IMR-90 (cell line): ENCODE measurements around the gene MLST8.

Source experiments
- CTCF ChIP-seq: conservative IDR thresholded peaks from 2 replicates; pipeline ENCODE4 v1.5.1; 2012; ENCODE audit warnings: mild to moderate bottlenecking, low read depth, low read length, improper control_type of control experiment
- POLR2A ChIP-seq: IDR thresholded peaks from 2 replicates; pipeline ENCODE4 v1.6.1; 2012; ENCODE audit warnings: mild to moderate bottlenecking, low read depth, low read length

GRCh38 chr16:2235234-2235651 lies 30.0 kb downstream of the MLST8 start:
- no peak for TF ChIP-seq POLR2A
- TF ChIP-seq CTCF: no peak
